Measurements from ENCODE around the gene ANO8. TPM values are rescaled to one million over a fixed set of nuclear protein-coding genes. Genes with fewer than 3 reads are reported as not detected.
A peak's percentile ranks its signal among the peaks of the same experiment; 100 is the strongest.

Gene ANO8
- total and polyA plus RNA-seq, 2 experiments from 2014 or later, result 4.5 to 24.9 TPM

DNA sequence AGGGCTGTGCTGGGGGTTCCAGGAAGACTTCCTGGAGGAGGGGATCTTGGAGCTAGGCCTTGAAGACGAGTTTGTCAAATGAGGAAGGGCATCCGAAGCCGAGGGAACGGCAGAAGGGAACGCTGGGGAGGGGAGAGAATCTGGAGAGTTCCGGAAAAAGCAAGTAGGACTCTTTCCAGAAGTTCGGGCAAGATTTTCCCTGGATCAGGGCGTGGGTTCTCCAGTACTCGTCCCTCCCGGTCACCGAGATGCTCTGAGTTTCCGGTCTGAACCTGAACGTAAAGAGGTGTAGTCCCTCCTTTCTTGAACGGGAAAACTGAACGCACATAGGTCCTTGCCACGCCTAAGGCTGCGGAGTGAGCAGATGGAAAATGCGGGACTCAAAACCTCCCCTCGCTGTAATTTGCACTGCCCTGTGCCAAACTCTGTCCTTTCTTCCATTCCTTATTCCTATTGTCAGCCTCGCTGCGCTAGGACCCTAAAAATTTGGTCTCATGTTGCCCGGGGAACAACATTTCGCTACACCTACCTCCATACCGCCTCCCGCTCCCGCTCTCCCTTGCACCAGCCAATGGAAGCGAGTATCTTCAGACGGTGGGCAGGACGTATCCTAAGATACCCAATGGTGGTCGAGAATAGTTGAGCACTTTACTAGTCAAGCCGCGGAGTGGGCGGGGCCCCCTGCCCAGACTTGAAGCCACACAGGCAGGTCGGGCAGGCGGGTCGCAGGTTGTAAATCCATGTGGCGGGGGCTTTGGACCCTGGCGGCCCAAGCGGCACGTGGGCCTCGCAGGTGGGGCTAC, 2.4 kb upstream of the ANO8 start, which contains the start of gene GTPBP3:
Gene GTPBP3 (plus strand): TSS at position 682 of the 803 bp plus-strand sequence. CDS start 59 bp downstream, at position 741.
- Histone ChIP-seq H3K4me1 (ENCODE audit: insufficient read depth) (peaks cover 26% of the 10 kb centered on the region; the same call in 1 of the 2 replicates), H3K4me2 (peak within 1 kb of the TSS; percentile 96)

More for the DNA sequence above, 2.4 kb upstream of the ANO8 start, which contains the start of gene GTPBP3:
- TF ChIP-seq, protein P1, sequence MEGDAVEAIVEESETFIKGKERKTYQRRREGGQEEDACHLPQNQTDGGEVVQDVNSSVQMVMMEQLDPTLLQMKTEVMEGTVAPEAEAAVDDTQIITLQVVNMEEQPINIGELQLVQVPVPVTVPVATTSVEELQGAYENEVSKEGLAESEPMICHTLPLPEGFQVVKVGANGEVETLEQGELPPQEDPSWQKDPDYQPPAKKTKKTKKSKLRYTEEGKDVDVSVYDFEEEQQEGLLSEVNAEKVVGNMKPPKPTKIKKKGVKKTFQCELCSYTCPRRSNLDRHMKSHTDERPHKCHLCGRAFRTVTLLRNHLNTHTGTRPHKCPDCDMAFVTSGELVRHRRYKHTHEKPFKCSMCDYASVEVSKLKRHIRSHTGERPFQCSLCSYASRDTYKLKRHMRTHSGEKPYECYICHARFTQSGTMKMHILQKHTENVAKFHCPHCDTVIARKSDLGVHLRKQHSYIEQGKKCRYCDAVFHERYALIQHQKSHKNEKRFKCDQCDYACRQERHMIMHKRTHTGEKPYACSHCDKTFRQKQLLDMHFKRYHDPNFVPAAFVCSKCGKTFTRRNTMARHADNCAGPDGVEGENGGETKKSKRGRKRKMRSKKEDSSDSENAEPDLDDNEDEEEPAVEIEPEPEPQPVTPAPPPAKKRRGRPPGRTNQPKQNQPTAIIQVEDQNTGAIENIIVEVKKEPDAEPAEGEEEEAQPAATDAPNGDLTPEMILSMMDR (conservative IDR thresholded peaks at IDR 0.05; ENCODE audit: low read depth in 2 of 2), result no peak
- TF ChIP-seq CREB1 (CRISPR knock-in tag; IDR thresholded peaks at IDR 0.05; ENCODE audit: low read depth), result peak; percentile 83
- TF ChIP-seq POLR2AphosphoS5 (IDR thresholded peaks at IDR 0.05; ENCODE audit: low read depth), result peak; percentile 71
- TF ChIP-seq, protein P2, sequence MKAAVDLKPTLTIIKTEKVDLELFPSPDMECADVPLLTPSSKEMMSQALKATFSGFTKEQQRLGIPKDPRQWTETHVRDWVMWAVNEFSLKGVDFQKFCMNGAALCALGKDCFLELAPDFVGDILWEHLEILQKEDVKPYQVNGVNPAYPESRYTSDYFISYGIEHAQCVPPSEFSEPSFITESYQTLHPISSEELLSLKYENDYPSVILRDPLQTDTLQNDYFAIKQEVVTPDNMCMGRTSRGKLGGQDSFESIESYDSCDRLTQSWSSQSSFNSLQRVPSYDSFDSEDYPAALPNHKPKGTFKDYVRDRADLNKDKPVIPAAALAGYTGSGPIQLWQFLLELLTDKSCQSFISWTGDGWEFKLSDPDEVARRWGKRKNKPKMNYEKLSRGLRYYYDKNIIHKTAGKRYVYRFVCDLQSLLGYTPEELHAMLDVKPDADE (IDR thresholded peaks at IDR 0.05), result peak; percentile 69
- TF ChIP-seq, protein P3, sequence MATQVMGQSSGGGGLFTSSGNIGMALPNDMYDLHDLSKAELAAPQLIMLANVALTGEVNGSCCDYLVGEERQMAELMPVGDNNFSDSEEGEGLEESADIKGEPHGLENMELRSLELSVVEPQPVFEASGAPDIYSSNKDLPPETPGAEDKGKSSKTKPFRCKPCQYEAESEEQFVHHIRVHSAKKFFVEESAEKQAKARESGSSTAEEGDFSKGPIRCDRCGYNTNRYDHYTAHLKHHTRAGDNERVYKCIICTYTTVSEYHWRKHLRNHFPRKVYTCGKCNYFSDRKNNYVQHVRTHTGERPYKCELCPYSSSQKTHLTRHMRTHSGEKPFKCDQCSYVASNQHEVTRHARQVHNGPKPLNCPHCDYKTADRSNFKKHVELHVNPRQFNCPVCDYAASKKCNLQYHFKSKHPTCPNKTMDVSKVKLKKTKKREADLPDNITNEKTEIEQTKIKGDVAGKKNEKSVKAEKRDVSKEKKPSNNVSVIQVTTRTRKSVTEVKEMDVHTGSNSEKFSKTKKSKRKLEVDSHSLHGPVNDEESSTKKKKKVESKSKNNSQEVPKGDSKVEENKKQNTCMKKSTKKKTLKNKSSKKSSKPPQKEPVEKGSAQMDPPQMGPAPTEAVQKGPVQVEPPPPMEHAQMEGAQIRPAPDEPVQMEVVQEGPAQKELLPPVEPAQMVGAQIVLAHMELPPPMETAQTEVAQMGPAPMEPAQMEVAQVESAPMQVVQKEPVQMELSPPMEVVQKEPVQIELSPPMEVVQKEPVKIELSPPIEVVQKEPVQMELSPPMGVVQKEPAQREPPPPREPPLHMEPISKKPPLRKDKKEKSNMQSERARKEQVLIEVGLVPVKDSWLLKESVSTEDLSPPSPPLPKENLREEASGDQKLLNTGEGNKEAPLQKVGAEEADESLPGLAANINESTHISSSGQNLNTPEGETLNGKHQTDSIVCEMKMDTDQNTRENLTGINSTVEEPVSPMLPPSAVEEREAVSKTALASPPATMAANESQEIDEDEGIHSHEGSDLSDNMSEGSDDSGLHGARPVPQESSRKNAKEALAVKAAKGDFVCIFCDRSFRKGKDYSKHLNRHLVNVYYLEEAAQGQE (IDR thresholded peaks at IDR 0.05; ENCODE audit: unreplicated experiment), result no peak
- TF ChIP-seq ZNF114 (CRISPR knock-in tag; IDR thresholded peaks at IDR 0.05), result no peak
- H3K4me1 Mint-ChIP-seq, result peaks cover 38% of the 10 kb centered on the region
- H3K4me3 Mint-ChIP-seq, result peak within 1 kb of the TSS; percentile 95
- H3K27me3 ChIP-seq (ENCODE audit: insufficient read depth), result no peaks in the 10 kb centered on the region
- H3F3A ChIP-seq (replicated peaks; ENCODE audit: low read depth), result peaks cover 21% of the 10 kb centered on the region
- H3K27ac Mint-ChIP-seq, result peak within 1 kb of the TSS; percentile 98
- DNase-seq (ENCODE audit: low spot score) (peak; percentile 100), ATAC-seq (peak; percentile 61)
- H3K9me3 Mint-ChIP-seq, result peaks cover 5% of the 10 kb centered on the region; the same call in 2 of the 3 replicates
- H3K9me2 ChIP-seq (ENCODE audit: insufficient read depth), result no peaks in the 10 kb centered on the region
- H2AFZ ChIP-seq, result peak within 1 kb of the TSS; percentile 64; the same call in 1 of the 2 replicates
- H4K20me1 ChIP-seq (replicated peaks; ENCODE audit: insufficient read depth), result no peaks in the 10 kb centered on the region
- peaks cover 27% of the 10 kb centered on the region for H3K27me3 Mint-ChIP-seq (ENCODE audit: insufficient read depth, low read depth, poor library complexity)
- peak within 1 kb of the TSS; percentile 97 for H3K27ac ChIP-seq (ENCODE audit: low read depth)
- H3K79me2 ChIP-seq (replicated peaks; ENCODE audit: insufficient read depth), result no peaks in the 10 kb centered on the region
- H3K36me3 ChIP-seq (ENCODE audit: insufficient read depth), result peaks cover under 1% of the 10 kb centered on the region; the same call in 1 of the 2 replicates
- peak within 1 kb of the TSS; percentile 81 for H3K4me3 ChIP-seq
- H3K36me3 Mint-ChIP-seq (ENCODE audit: low read depth), result peaks cover 32% of the 10 kb centered on the region
